ENCODE data around the gene SLC29A4.

Gene SLC29A4

DNA sequence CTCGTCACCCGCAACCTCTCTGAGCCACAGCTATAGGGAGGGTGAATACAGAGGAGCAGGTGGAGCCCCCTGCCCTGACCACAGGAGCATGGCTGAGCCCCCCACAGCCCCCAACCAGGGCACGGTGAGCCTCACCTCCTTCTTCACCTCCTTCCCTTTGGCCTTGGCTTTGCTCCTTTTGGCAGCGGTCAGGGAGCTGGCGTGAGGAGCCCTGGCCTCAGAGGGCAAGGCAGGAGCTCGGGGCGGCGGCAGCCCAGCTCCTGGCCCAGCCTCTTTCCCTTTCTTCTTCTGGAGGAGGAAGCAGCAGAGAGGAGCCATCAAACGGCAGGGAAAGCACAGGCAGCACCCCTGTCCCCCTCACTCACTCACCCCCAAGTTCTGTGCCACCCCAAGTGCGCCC lies 42.2 kb downstream of the SLC29A4 start:
- DNase-seq (ENCODE audit: low read depth): no peak

DNA sequence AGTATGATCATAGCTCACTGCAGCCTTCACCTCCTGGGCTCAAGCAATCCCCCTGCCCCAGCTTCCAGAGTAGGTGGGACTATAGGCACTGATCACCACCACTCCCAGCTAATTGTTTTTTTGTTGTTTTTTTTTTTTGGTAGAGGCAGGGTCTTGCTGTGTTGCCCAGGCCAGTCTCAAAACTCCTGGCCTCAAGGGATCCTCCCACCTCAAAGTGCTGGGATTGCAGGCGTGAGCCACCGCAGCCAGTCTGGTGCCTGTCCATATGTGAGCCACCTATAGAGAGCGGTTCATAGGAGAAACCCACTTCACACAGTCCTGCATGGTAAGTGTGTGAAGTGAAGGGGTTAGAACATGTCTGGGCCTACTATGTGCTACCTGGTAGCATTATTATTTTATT lies 47.5 kb downstream of the SLC29A4 start:
- DNase-seq (ENCODE audit: low read depth): no peak

DNA sequence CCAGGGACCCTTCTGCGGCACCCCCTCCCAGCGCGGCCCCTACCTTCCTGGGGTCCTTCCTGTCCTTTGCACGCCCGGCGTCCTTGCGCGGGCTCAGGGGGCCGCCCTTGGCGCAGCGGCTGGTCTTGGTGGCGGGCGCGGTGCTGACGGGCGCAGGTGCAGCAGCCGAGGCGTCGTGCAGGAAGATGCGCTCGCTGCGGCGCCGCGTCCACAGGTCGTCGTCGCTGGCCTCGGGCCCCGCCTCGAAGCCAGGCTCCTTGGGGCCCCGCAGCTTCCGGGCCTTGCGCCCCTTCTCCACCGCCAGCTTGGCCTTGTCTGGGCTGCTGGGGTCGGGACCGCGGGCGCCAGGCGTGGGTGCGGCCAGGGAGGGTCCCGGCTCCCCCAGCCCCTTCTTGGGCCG lies 49.8 kb downstream of the SLC29A4 start:
- DNase-seq (ENCODE audit: low read depth): no peak

- no peak for DNase-seq (ENCODE audit: low read depth)
Observed at GRCh38 chr7:5333121-5334045, 50.6 kb downstream of the SLC29A4 start.

- DNase-seq (ENCODE audit: low read depth): no peak
Observed at GRCh38 chr7:5334671-5335070, 51.9 kb downstream of the SLC29A4 start.

- no peak for DNase-seq (ENCODE audit: low read depth)
Observed at GRCh38 chr7:5337047-5337446, 54.3 kb downstream of the SLC29A4 start.

DNA sequence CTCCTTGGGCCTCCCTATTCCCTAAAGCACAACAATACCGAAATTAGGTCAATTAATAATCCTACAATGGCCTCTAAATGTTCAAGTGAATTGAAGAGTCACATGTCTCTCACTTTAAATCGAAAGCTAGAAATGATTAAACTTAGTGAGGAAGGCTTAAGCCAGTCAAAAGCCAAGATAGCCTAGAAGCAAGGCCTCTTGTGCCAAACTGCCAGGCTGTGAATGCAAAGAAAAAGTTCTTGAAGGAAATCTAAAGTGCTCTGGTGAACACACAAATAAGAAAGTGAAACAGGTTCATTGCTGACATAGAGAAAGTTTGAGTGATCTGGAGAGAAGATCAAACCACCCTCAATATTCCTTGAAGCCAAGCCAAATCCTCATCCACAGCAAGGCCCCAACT lies 57.2 kb downstream of the SLC29A4 start:
- no peak for DNase-seq (ENCODE audit: low read depth)

GRCh38 chr7:5342631-5343030 lies 59.9 kb downstream of the SLC29A4 start:
- DNase-seq (ENCODE audit: low read depth): no peak

DNA sequence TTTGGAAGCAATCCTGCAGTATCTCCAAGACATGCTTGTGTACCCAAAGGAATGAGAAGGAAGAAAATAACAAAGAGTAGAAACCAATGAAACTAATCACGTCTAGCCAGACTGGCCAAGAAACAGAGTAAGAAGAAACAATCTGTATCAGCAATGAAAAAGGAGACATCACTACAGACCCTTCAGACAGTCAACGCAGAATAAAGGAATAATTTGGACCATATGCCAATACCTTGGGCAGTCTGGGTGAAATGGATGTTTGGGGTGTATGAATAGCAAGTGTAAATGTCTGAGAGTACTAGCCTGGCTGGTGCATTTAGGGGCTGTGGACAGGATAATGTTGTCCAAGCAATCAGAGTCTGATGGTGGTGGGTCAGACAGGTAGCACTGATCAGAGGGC lies 61.1 kb downstream of the SLC29A4 start:
- no peak for DNase-seq (ENCODE audit: low read depth)

DNA sequence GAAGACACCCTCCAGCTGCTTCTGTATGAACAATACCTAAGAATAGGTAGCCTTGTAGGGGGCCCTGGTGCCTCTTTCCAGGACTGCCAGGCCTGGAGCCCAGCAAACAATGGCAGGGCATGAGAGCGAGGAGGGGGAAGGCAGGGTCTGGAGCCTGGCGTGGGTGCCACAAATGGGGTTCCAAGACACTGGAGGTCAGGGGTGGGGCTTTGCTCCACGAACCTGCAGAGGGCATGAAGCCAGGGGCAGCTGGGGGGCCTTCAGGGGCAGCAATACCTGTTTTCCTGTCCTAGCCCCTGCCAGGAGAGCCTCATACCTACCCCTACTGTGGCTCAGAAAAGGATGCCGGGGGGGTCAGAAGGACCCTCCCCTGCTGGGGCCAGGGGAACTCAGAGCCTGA lies 61.6 kb downstream of the SLC29A4 start:
- DNase-seq (ENCODE audit: low read depth): no peak

- DNase-seq (ENCODE audit: low read depth): no peak
Observed at GRCh38 chr7:5345171-5345570, 62.4 kb downstream of the SLC29A4 start.

- no peak for DNase-seq (ENCODE audit: low read depth)
Observed at GRCh38 chr7:5345671-5346070, 62.9 kb downstream of the SLC29A4 start.

DNA sequence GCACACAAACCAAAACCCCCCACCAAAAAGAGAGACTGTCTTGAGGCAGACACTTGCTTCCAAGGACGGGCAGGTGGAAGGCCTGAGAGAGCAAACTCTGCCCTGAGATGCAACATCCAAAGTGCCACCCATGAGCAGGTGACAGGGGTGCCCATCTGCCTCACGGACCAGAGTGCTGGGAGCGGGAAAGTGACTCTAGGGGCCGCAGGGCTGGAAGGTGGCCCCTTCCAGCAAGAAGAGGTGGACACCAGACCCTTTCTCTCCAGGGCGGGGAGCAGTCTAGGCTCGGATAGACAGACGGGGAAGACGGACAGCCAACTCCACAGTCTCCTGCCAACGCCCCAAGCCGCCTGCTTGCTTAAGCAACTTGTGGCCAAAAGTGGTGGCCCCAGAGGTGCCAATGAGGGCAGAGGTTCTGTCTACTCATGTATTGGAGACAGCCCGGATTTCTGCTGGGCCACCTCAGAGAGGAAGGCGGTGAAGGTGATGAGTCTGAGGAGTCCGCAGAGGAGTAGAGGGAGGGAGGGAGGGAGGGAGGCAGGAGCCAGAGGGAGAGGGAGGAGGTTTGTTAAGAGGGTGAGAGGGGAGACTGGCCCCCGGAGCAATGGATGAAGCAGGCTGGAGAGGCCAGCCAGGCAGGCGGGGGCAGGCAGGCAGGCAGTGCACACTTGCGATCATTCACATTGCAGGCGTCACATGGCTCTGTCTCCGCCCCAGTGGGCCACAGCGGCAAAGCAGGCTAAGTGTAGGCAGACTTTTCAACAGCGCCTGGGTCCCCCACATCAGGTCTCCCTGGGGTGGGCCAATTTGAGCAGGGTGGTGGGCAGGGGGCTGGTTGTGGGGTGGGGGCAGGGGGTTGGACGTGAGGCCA lies 65.6 kb downstream of the SLC29A4 start:
- DNase-seq (ENCODE audit: low read depth): no peak

- DNase-seq (ENCODE audit: low read depth): no peak
Observed at GRCh38 chr7:5349005-5349380, 66.2 kb downstream of the SLC29A4 start.

GRCh38 chr7:5349437-5350173 lies 66.9 kb downstream of the SLC29A4 start:
- no peak for DNase-seq (ENCODE audit: low read depth)

DNA sequence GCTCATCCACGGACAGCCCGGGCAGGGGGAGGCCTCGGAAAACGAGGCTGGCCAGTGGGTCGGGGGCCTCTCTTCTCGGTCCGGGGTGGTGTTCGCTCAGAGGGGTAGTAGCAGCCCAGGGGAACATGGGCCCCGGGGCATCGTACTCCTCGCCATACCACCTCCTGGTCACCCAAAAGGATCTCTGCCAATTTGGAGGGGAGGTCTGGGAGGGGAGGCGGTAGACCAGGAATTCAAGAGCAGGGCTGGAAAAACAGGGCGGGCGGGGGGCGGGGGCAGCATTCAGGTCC lies 67.4 kb downstream of the SLC29A4 start:
- no peak for DNase-seq (ENCODE audit: low read depth)

DNA sequence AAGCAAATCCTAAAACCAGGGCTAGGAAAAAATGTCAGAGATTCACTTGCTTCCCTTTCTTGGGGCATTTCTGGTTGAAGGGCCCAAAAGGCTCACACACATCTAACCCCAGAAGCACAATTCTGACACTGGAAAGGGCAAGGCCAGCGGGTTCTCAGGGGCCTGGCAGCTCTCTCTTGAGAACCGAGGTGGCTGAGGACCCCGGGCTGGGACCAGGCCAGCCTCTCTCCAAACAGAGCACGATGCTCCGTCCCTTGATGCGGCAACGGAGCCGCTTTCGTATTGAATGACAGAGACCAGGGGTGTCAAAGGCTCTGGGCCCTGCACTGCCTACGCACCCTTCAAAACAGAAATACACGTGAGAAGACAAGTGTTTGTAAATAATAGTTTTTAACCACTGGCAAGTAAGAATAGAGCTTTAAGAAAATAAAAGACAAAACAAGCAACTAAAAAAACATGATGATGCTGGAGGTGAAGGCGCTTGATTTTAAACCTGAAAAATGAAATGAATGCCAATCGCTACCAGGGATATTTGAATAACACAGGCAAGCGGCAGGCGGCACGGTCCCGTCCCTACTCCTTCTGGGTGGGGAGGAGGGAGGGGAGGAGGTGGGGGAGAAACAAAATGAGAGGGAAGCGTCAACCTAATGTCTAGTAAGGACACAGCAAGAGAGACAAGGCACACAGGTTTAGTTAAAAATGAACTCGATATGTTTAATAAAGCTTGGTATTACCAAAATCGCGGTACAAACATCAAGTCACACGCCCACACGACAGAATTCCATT lies 68.0 kb downstream of the SLC29A4 start:
- no peak for DNase-seq (ENCODE audit: low read depth)

DNA sequence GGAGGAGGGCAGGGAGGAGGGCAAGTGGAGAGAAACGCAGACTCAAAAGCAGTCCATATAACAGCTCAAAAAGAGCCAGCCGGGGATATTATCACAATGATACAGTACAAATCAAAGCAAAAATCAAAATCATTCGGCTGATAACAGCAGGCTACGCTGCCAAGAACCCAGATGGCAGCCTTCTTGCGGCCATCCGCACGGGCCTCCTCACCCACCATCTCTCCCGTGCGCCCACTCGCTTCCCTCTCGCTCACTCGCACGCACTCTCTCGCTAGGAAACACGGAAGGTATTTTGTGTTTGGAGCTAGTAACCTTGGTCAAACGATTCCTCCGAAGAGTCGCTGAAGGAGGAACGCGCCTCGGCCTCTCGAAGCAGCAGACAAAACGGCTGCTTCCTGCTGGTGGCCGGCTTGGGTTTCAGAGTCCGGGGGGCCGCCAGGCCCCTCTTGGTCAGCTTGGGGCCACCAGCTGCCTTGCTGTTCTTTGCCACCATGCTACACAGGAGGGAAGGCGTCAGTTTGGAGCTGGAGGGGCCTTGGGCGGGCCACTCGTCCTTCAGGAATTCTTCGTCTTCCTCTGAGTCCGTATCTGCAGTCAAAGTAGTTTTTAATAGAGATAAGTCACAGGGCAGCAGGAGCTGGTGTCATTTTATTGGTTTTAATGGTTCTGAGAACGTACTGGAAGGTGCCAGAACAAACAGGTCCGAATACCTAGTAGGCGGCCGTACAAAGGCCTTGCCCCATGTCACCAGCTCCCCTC lies 68.9 kb downstream of the SLC29A4 start:
- DNase-seq (ENCODE audit: low read depth): no peak

GRCh38 chr7:5352440-5353010 lies 69.8 kb downstream of the SLC29A4 start:
- no peak for DNase-seq (ENCODE audit: low read depth)

DNA sequence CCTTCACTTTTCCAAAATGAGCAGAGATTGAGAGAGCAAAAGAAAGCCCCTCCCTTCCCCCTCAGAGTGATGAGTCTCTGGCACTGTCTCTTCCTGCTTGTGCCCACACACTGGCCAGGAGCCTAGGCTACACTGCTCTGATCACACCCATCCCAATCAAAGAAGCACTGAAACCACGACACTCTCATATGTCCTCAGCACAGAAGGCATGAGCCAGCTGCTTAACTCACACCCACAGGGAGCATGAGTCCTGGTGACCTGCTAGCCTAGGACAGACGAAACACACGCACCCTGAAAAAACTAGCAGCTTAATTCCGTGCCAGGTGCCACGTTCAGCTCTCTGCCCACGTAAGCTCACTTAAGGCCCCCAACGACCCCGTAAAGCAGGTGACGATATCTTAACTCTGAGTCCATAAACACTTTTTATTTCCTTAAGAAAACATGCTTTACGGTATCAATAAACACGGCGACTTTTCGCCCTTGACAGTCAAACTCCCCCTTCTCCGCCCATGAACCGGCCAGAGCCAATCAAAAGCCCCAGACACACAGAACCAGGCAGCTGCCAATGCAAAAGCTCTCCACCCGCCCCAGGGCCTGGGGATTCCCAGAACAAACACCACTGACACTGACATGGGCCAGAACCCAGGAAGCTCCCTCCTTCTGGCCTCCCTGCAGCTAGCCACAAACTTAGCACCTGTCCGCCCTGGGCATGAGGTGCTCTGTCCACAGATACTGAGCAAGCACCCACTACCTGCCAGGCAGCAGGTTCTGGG lies 71.9 kb downstream of the SLC29A4 start:
- no peak for DNase-seq (ENCODE audit: low read depth)
